ENCODE results near the gene ITGA6.
"Not testable (repeated sequence)": the region's sequence is repeated elsewhere in the genome, so short reads cannot be mapped to it uniquely, and the experiment has no call there.

The ITGA6 gene

GRCh38 chr2:172532461-172532860 is 105.1 kb downstream of the ITGA6 start:
- DNase-seq: not testable (repeated sequence)

GRCh38 chr2:172533687-172534086 is 106.3 kb downstream of the ITGA6 start:
- DNase-seq: no peak

- no peak for DNase-seq
Measured at GRCh38 chr2:172535119-172535518, 107.7 kb downstream of the ITGA6 start.

- not testable (repeated sequence) for DNase-seq
Measured at GRCh38 chr2:172537851-172538250, 110.5 kb downstream of the ITGA6 start.

GRCh38 chr2:172539767-172540166 is 112.4 kb downstream of the ITGA6 start:
- DNase-seq: no peak

- no peak for DNase-seq
Measured at GRCh38 chr2:172540421-172540820, 113.0 kb downstream of the ITGA6 start.

- DNase-seq: no peak
Measured at GRCh38 chr2:172545408-172546075, 118.2 kb downstream of the ITGA6 start.

GRCh38 chr2:172549131-172549530 is 121.7 kb downstream of the ITGA6 start:
- no peak for DNase-seq

GRCh38 chr2:172549802-172550201 is 122.4 kb downstream of the ITGA6 start:
- not testable (repeated sequence) for DNase-seq

- no peak for DNase-seq
Measured at GRCh38 chr2:172550419-172550818, 123.0 kb downstream of the ITGA6 start.

- DNase-seq: no peak
Measured at GRCh38 chr2:172551271-172551670, 123.9 kb downstream of the ITGA6 start.

GRCh38 chr2:172552547-172553291 is 125.3 kb downstream of the ITGA6 start:
- no peak for DNase-seq

- no peak for DNase-seq
Measured at GRCh38 chr2:172554352-172555271, 127.2 kb downstream of the ITGA6 start.

GRCh38 chr2:172555272-172555521 is 127.8 kb downstream of the ITGA6 start:
- no peak for DNase-seq

All from NCI-H526 treated with DMSO at 0.1 percent for 48 hours (cell line).